ENCODE measurements around the gene C9orf43.
"Not testable (repeated sequence)": the region's sequence is repeated elsewhere in the genome, so short reads cannot be mapped to it uniquely, and the experiment has no call there.

DNA sequence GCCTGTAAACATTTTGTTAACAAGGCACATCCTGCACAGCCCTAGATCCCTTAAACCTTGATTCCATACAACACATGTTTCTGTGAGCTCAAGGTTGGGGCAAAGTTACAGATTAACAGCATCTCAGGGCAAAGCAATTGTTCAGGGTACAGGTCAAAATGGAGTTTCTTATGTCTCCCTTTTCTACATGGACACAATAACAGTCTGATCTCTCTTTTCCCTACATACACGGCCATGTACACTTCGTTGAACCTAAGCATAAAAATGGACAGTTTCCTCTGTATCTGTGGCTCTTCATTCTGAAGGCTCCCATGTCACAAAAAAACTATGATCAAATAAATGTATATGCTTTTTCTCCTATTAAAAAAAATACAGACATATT is 30.7 kb upstream of the C9orf43 start:
- TF ChIP-seq, protein P1, sequence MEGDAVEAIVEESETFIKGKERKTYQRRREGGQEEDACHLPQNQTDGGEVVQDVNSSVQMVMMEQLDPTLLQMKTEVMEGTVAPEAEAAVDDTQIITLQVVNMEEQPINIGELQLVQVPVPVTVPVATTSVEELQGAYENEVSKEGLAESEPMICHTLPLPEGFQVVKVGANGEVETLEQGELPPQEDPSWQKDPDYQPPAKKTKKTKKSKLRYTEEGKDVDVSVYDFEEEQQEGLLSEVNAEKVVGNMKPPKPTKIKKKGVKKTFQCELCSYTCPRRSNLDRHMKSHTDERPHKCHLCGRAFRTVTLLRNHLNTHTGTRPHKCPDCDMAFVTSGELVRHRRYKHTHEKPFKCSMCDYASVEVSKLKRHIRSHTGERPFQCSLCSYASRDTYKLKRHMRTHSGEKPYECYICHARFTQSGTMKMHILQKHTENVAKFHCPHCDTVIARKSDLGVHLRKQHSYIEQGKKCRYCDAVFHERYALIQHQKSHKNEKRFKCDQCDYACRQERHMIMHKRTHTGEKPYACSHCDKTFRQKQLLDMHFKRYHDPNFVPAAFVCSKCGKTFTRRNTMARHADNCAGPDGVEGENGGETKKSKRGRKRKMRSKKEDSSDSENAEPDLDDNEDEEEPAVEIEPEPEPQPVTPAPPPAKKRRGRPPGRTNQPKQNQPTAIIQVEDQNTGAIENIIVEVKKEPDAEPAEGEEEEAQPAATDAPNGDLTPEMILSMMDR (conservative IDR thresholded peaks at IDR 0.05 in 1 of 2, IDR thresholded peaks at IDR 0.05 in 1 of 2; ENCODE audit: extremely low read depth in 1 of 2, insufficient read depth in 1 of 2, low read depth in 1 of 2, low read length in 2 of 2): not testable (repeated sequence)
- not testable (repeated sequence) for TF ChIP-seq EZH2 (IDR thresholded peaks at IDR 0.05; ENCODE audit: borderline replicate concordance, low read length)

Measured in mammary epithelial cell (primary cell).